ENCODE data around the gene NTM.

DNA sequence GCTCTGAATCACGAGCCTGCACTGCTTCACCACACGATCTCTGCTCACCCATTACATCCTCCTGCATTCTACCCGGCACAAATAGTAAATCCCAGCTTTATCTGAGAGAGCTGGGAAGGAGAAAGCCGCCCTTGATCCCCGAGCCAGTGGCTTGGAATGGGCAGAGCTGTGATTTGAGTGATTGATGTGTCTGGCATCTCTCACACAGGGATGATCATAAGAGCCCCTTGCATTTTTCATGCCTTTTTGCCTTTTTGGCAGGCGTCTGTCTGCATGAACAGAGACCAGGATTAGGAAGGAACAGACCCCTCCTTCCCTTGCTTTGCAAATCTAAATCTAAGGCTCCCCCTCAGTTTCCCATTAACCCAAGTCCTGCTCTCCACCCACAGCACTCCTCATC, 945.3 kb downstream of the NTM start:
- TF ChIP-seq, protein P1, sequence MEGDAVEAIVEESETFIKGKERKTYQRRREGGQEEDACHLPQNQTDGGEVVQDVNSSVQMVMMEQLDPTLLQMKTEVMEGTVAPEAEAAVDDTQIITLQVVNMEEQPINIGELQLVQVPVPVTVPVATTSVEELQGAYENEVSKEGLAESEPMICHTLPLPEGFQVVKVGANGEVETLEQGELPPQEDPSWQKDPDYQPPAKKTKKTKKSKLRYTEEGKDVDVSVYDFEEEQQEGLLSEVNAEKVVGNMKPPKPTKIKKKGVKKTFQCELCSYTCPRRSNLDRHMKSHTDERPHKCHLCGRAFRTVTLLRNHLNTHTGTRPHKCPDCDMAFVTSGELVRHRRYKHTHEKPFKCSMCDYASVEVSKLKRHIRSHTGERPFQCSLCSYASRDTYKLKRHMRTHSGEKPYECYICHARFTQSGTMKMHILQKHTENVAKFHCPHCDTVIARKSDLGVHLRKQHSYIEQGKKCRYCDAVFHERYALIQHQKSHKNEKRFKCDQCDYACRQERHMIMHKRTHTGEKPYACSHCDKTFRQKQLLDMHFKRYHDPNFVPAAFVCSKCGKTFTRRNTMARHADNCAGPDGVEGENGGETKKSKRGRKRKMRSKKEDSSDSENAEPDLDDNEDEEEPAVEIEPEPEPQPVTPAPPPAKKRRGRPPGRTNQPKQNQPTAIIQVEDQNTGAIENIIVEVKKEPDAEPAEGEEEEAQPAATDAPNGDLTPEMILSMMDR (IDR thresholded peaks at IDR 0.05), result no peak
- no peak for TF ChIP-seq POLR2A (IDR thresholded peaks at IDR 0.05)

All from uterus (tissue), 2 donors.